Naive thymus-derived CD4-positive, alpha-beta T cell (primary cell): ENCODE data around the gene HEPHL1. TPM values are rescaled to one million over a fixed set of nuclear protein-coding genes. Genes with fewer than 3 reads are reported as not detected.
A peak's percentile ranks its signal among the peaks of the same experiment; 100 is the strongest.

Experiments used
- ATAC-seq: fragments of 150-1000 bp; cut with Tn5 transposase; 2 replicates; pipeline ENCODE4 v1.10.0; 2021; ENCODE audit warnings: mild to moderate bottlenecking, moderate library complexity
- CTCF ChIA-PET: fragments of 350-600 bp; sonication (Branson Sonifier 250); formaldehyde crosslinking; loops from one replicate; lab custom pipeline; 2021; ENCODE audit warnings: antibody characterized with exemption; lab: Charles Lee
- POLR2A ChIA-PET: fragments of 350-600 bp; sonication (Branson Sonifier 250); formaldehyde crosslinking; loops from one replicate; lab custom pipeline; 2021; ENCODE audit warnings: antibody characterized with exemption, inconsistent platforms; lab: Charles Lee
- DNase-seq, 9 donors: peaks; one replicate each; pipeline versions ENCODE4 v3.0.0 to v3.0.0-alpha.2; 2020 to 2022; ENCODE audit warnings: mixed read lengths in 1 of 9
- H3K27ac ChIP-seq: one replicate; pipeline ENCODE4 v1.7.0; 2013; ENCODE audit warnings: mild to moderate bottlenecking, low read depth, low read length, moderate library complexity
- H3K27me3 ChIP-seq, 2 donors: one replicate each; pipeline ENCODE4 v1.7.0; 2013; ENCODE audit warnings: low read length in 2 of 2, mild to moderate bottlenecking in 2 of 2, moderate library complexity in 2 of 2; ENCODE audit not compliant: control insufficient read depth in 2 of 2, insufficient read depth in 2 of 2
- H3K36me3 ChIP-seq, 3 experiments: 1 replicate in 2 of 3; 2 replicates in 1 of 3; pipeline ENCODE4 v1.7.0; 2013; ENCODE audit warnings: low read length in 3 of 3, mild to moderate bottlenecking in 3 of 3, moderate library complexity in 1 of 3; ENCODE audit not compliant: insufficient read depth in 3 of 3, control insufficient read depth in 2 of 3
- H3K4me1 ChIP-seq, 2 donors: one replicate each; pipeline ENCODE4 v1.7.0; 2013; ENCODE audit warnings: low read length in 2 of 2, mild to moderate bottlenecking in 2 of 2, moderate library complexity in 1 of 2; ENCODE audit not compliant: control insufficient read depth in 2 of 2, insufficient read depth in 2 of 2
- H3K4me3 ChIP-seq: 2 replicates; pipeline ENCODE4 v1.7.0; 2013; ENCODE audit warnings: mild to moderate bottlenecking, low read length
- H3K9me3 ChIP-seq, 3 experiments: 1 replicate in 2 of 3; 2 replicates in 1 of 3; pipeline ENCODE4 v1.7.0; 2013; ENCODE audit warnings: low read length in 3 of 3; ENCODE audit not compliant: control insufficient read depth in 2 of 3
- H3K27ac Mint-ChIP-seq, 9 donors: one replicate each; pipeline ENCODE4 v1.8.0; 2020 to 2022; ENCODE audit warnings: mixed read lengths in 9 of 9, mild to moderate bottlenecking in 8 of 9, moderate library complexity in 5 of 9, inconsistent platforms in 2 of 9
- H3K27me3 Mint-ChIP-seq, 5 donors: one replicate each; pipeline ENCODE4 v1.8.0; 2021 to 2022; ENCODE audit warnings: mixed read lengths in 5 of 5, mild to moderate bottlenecking in 1 of 5
- H3K36me3 Mint-ChIP-seq, 5 donors: one replicate each; pipeline ENCODE4 v1.8.0; 2020 to 2022; ENCODE audit warnings: mixed read lengths in 5 of 5, mild to moderate bottlenecking in 3 of 5, inconsistent platforms in 1 of 5
- H3K4me1 Mint-ChIP-seq, 7 donors: one replicate each; pipeline ENCODE4 v1.8.0; 2020 to 2022; ENCODE audit warnings: mixed read lengths in 7 of 7, mild to moderate bottlenecking in 3 of 7, inconsistent platforms in 1 of 7
- H3K4me3 Mint-ChIP-seq, 10 donors: one replicate each; pipeline ENCODE4 v1.8.0; 2020 to 2022; ENCODE audit warnings: mild to moderate bottlenecking in 10 of 10, mixed read lengths in 10 of 10, moderate library complexity in 6 of 10, inconsistent platforms in 2 of 10
- H3K9me3 Mint-ChIP-seq, 11 donors: one replicate each; pipeline ENCODE4 v1.8.0; 2020 to 2022; ENCODE audit warnings: mixed read lengths in 11 of 11, mild to moderate bottlenecking in 4 of 11, inconsistent platforms in 1 of 11, moderate library complexity in 1 of 11
- intact Hi-C, 2 donors: fragments of 100-400 bp; cut with micrococcal nuclease; formaldehyde crosslinking; loops; one replicate each; pipeline ENCODE4 v1.15.1; 2023
- polyA plus RNA-seq, 2 donors: library from polyadenylated mRNA; unstranded; fragments of 300-500 nt; fragmentation: Illumina TruSeq; gene quantifications; one replicate each; pipeline ENCODE4 v1.2.3, GENCODE V29; 2021
- total RNA-seq, 6 experiments: library from RNA in 5 of 6; stranded (reverse) in 5 of 6; gene quantifications; 1 replicate in 5 of 6; 2 replicates in 1 of 6; pipeline ENCODE4 v1.2.3 and lab custom pipeline; 2021 to 2026

HEPHL1 gene
- total and polyA plus RNA-seq, 7 experiments from 2014 or later, result not detected

DNA sequence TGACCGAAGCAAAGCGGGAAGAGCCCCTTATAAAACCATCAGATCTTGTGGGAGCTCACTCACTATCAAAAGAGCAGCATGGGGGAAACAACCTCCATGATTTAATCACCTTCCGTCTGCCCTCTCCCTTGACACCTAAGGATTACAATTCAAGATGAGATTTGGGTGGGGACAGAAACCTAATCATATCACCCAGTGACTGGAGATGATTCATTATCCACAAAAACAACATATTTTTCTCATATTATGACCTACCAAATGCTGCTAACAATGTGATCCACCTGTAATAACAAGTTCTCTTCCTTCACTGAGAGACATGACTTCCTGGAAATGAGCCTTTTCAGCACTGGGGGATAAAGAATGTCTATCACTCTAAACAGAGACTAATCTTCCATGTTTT is 23.4 kb upstream of the HEPHL1 start:
- peaks cover 0 to 6% (median 3%) of the 10 kb centered on the region in 5 donors for H3K27me3 Mint-ChIP-seq
- POLR2A ChIA-PET, result no interaction called here
- peaks cover 7 to 35% (median 21%) of the 10 kb centered on the region in 11 donors for H3K9me3 Mint-ChIP-seq
- no peaks in the 10 kb centered on the region for H3K27me3 ChIP-seq
- H3K36me3 ChIP-seq, result no peaks in the 10 kb centered on the region
- CTCF ChIA-PET, result no interaction called here
- peaks cover 0 to 11% (median 4%) of the 10 kb centered on the region in 5 donors for H3K36me3 Mint-ChIP-seq
- H3K4me3 Mint-ChIP-seq, result no peak overlapping the region
- H3K4me1 ChIP-seq, result no peaks in the 10 kb centered on the region
- DNase-seq (no peak), ATAC-seq (no peak)
- no peaks in the 10 kb centered on the region for H3K4me1 Mint-ChIP-seq
- no peak overlapping the region for H3K27ac ChIP-seq
- H3K9me3 ChIP-seq, result peaks cover 0 to 10% (median 0%) of the 10 kb centered on the region in 3 experiments
- H3K4me3 ChIP-seq, result no peak overlapping the region
- no peak overlapping the region for H3K27ac Mint-ChIP-seq
- intact Hi-C loops, result no loop called here

DNA sequence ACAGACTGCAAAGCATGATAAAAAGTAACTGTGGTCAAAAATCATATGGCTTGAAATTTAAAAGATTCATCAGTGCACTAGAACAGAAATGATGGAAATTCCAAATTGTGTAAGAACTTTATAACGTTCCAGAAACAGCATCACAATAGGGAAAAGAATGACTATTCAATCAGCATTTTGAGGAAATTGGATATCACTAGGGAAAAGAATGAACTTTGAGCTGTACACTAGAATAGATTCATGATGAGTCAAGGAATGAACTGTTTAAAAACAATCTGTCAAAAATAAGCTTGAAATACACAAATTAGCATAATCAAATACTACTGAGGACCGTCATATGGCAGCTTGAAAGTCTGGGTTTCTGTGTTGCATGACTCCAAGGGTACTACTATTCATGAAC is 20.5 kb upstream of the HEPHL1 start:
- Histone ChIP-seq H3K36me3 (no peaks in the 10 kb centered on the region), H3K9me3 (no peaks in the 10 kb centered on the region), H3K4me1 (no peaks in the 10 kb centered on the region), H3K4me3 (no peak overlapping the region), H3K27ac (no peak overlapping the region), H3K27me3 (no peaks in the 10 kb centered on the region)
- Mint-ChIP-seq H3K27me3 (peaks cover 0 to 8% (median 6%) of the 10 kb centered on the region in 5 donors), H3K4me1 (no peaks in the 10 kb centered on the region), H3K9me3 (peaks cover 0 to 24% (median 10%) of the 10 kb centered on the region in 11 donors), H3K27ac (no peak overlapping the region), H3K36me3 (peaks cover 0 to 8% (median 0%) of the 10 kb centered on the region in 5 donors), H3K4me3 (no peak overlapping the region)
- ChIA-PET CTCF (no interaction called here), POLR2A (no interaction called here)
- intact Hi-C loops, result no loop called here
- ATAC-seq (no peak), DNase-seq (no peak)

DNA sequence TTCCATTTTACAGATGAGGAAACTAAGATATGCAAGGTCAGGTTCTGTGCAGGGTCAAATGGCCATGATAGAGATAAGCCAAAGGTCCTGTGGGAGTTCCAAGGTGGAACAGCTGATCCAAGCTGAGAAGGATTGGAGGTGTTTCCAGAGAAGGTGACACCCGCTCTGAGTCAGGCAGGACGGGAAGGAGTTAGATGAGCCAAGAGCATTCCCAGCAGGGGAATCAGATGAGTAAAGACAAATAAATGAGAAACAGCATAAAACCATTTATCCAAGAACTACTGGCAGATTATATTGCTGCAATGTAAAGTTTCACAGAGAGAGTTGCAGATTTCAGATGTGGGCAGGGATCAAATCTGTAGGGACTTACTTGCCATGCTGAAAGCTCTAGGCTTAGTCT is 18.9 kb upstream of the HEPHL1 start:
- H3K27me3 ChIP-seq, result no peaks in the 10 kb centered on the region
- no peak overlapping the region for H3K4me3 ChIP-seq
- Mint-ChIP-seq H3K9me3 (peaks cover 0 to 24% (median 10%) of the 10 kb centered on the region in 11 donors), H3K36me3 (peaks cover 0 to 8% (median 0%) of the 10 kb centered on the region in 5 donors), H3K27ac (no peak overlapping the region), H3K27me3 (peaks cover 0 to 10% (median 9%) of the 10 kb centered on the region in 5 donors), H3K4me1 (no peaks in the 10 kb centered on the region), H3K4me3 (no peak overlapping the region)
- H3K4me1 ChIP-seq, result no peaks in the 10 kb centered on the region
- ATAC-seq (no peak), DNase-seq (no peak)
- no peaks in the 10 kb centered on the region for H3K9me3 ChIP-seq
- no peaks in the 10 kb centered on the region for H3K36me3 ChIP-seq
- CTCF ChIA-PET, result no interaction called here
- POLR2A ChIA-PET, result no interaction called here
- intact Hi-C loops, result no loop called here
- no peak overlapping the region for H3K27ac ChIP-seq

DNA sequence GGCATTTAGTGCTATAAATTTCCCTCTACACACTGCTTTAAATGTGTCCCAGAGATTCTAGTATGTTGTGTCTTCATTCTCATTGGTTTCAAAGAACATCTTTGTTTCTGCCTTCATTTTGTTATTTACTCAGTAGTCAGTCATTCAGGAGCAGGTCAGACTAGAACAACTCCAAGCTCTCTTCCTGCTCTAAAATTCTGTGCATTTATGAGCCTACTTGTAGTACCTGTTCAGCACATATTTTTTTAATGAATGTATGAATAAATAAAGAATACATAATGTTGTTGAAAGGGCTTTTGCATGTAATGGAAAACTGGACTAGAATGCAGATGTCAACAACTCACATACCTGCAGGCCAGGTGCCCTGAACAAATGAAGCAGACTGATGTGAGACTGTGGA is 13.7 kb upstream of the HEPHL1 start:
- no peak overlapping the region for H3K27ac Mint-ChIP-seq
- ChIA-PET POLR2A (no interaction called here), CTCF (no interaction called here)
- H3K27me3 Mint-ChIP-seq, result peaks cover 0 to 23% (median 21%) of the 10 kb centered on the region in 5 donors
- peaks cover 0 to 13% (median 3%) of the 10 kb centered on the region in 11 donors for H3K9me3 Mint-ChIP-seq
- H3K4me1 Mint-ChIP-seq, result no peaks in the 10 kb centered on the region
- Histone ChIP-seq H3K36me3 (no peaks in the 10 kb centered on the region), H3K9me3 (no peaks in the 10 kb centered on the region), H3K4me3 (no peak overlapping the region), H3K27ac (no peak overlapping the region), H3K4me1 (no peaks in the 10 kb centered on the region), H3K27me3 (peaks cover 4% of the 10 kb centered on the region in 2 donors)
- intact Hi-C loops, result no loop called here
- no peak overlapping the region for H3K4me3 Mint-ChIP-seq
- DNase-seq, result no peak
- ATAC-seq, result no peak
- no peaks in the 10 kb centered on the region for H3K36me3 Mint-ChIP-seq

DNA sequence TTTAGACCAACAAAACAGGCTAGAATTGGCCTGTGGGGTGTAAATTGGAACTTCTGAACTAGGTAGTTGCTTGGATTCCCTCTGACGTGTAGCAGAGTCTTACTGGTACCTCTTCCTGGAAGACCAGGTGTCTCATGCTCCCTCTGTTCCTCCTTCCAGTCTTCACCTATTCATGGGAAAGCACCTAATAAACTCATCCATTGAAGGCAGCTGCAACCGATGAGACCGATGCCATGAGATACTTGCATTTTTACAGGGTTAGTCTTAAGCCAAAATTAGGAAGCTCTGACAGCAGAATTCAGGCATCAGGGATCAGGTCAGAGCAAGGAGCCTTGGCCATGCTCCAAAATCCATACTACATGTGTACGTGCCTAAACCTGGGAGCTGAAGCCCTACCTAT is 13.2 kb upstream of the HEPHL1 start:
- Mint-ChIP-seq H3K36me3 (no peaks in the 10 kb centered on the region), H3K4me1 (no peaks in the 10 kb centered on the region), H3K27ac (no peak overlapping the region), H3K9me3 (peaks cover 0 to 16% (median 4%) of the 10 kb centered on the region in 11 donors), H3K27me3 (peaks cover 0 to 26% (median 25%) of the 10 kb centered on the region in 5 donors), H3K4me3 (no peak overlapping the region)
- Histone ChIP-seq H3K4me3 (no peak overlapping the region), H3K36me3 (no peaks in the 10 kb centered on the region), H3K27ac (no peak overlapping the region), H3K9me3 (no peaks in the 10 kb centered on the region), H3K27me3 (peaks cover 4% of the 10 kb centered on the region in 2 donors), H3K4me1 (no peaks in the 10 kb centered on the region)
- ATAC-seq, result no peak
- intact Hi-C loops, result no loop called here
- DNase-seq, result no peak
- ChIA-PET POLR2A (no interaction called here), CTCF (no interaction called here)

DNA sequence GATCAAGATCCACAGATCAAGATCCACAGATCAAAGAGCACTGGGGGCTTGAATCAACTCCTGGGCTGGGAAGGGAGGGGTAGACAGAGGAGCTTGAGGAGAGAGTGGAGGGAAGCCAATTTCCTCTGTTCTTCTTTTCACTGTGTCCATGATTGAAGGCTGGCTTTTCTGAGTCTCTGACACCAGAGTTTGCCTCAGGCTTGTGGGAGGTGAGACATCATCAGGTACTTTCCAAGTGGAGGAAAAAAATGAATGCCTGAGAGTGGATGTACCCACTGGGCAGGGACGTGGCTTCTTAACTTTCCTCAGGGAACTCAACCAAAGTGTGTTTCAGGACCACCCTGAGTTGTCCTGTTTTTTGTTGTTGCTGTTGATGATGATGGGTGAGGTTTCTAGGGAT is 11.0 kb upstream of the HEPHL1 start:
- Mint-ChIP-seq H3K36me3 (peaks cover 0 to 3% (median 0%) of the 10 kb centered on the region in 5 donors), H3K9me3 (peaks cover 0 to 20% (median 7%) of the 10 kb centered on the region in 11 donors), H3K4me3 (no peak overlapping the region), H3K27ac (no peak overlapping the region), H3K27me3 (peaks cover 0 to 32% (median 21%) of the 10 kb centered on the region in 5 donors), H3K4me1 (no peaks in the 10 kb centered on the region)
- no peaks in the 10 kb centered on the region for H3K36me3 ChIP-seq
- H3K4me3 ChIP-seq, result no peak overlapping the region
- intact Hi-C loops, result no loop called here
- no peak overlapping the region for H3K27ac ChIP-seq
- no peaks in the 10 kb centered on the region for H3K4me1 ChIP-seq
- ATAC-seq (no peak), DNase-seq (no peak)
- peaks cover 4% of the 10 kb centered on the region in 2 donors for H3K27me3 ChIP-seq
- H3K9me3 ChIP-seq, result no peaks in the 10 kb centered on the region
- ChIA-PET POLR2A (no interaction called here), CTCF (no interaction called here)

DNA sequence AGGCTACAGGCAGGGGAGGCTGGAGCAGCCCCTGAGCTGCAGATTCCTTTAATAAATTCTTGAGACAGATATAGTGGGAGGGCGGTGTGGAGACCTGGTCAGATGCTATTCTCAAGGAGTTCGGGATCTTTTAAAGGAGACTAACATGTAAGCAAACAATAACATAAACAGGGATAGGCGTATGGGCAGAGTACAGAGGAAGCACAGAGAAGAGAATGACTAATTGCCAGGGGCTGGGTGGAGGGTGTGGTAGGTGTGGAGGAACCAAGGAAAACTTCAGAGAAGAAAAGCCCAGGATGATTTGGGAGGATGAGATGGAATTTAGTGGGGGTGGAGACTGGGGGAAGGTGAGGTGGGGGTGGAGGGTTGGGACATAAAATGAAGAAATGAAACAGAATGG is 9.7 kb upstream of the HEPHL1 start:
- POLR2A ChIA-PET, result no interaction called here
- no peak overlapping the region for H3K4me3 ChIP-seq
- CTCF ChIA-PET, result no interaction called here
- intact Hi-C loops, result no loop called here
- DNase-seq (no peak), ATAC-seq (no peak)
- no peaks in the 10 kb centered on the region for H3K9me3 ChIP-seq
- H3K27ac Mint-ChIP-seq, result peak overlapping the region in 1 of 9 donors; percentile 20
- no peaks in the 10 kb centered on the region for H3K4me1 ChIP-seq
- peaks cover 0 to 32% (median 21%) of the 10 kb centered on the region in 5 donors for H3K27me3 Mint-ChIP-seq
- no peak overlapping the region for H3K4me3 Mint-ChIP-seq
- H3K9me3 Mint-ChIP-seq, result peaks cover 0 to 27% (median 8%) of the 10 kb centered on the region in 11 donors
- no peaks in the 10 kb centered on the region for H3K4me1 Mint-ChIP-seq
- H3K27ac ChIP-seq, result no peak overlapping the region
- H3K27me3 ChIP-seq, result peaks cover 4% of the 10 kb centered on the region in 2 donors
- H3K36me3 Mint-ChIP-seq, result peaks cover 0 to 8% (median 0%) of the 10 kb centered on the region in 5 donors
- no peaks in the 10 kb centered on the region for H3K36me3 ChIP-seq
